ENCODE measurements around the gene LRRC25. TPM values are rescaled to one million over a fixed set of nuclear protein-coding genes. Genes with fewer than 3 reads are reported as not detected.

Gene LRRC25
- total RNA-seq, 1 experiment from 2014 or later, result not detected

GRCh38 chr19:18379803-18380747 lies 17.3 kb downstream of the LRRC25 start:
- no peak for TF ChIP-seq CTCF (IDR thresholded peaks at IDR 0.05; ENCODE audit: insufficient read depth in 1 of 2, low read depth in 1 of 2, low read length in 1 of 2, severe bottlenecking in 1 of 2, unreplicated experiment in 1 of 2)
- Histone ChIP-seq H3K4me3 (ENCODE audit: low read depth, low read length) (no peak overlapping the region), H3K27me3 (replicated peaks; ENCODE audit: control insufficient read depth, insufficient read depth, low read length) (no peaks in the 10 kb centered on the region), H3K9me3 (no peaks in the 10 kb centered on the region), H3K4me1 (peaks cover 80% of the 10 kb centered on the region), H3K36me3 (ENCODE audit: control insufficient read depth, insufficient read depth, low read length) (no peaks in the 10 kb centered on the region)
- peak overlapping the region; percentile 8 for H3K4me3 Mint-ChIP-seq (ENCODE audit: unreplicated experiment)
- intact Hi-C loops (cut with micrococcal nuclease; ENCODE audit: unreplicated experiment), result no loop called here
- peaks cover 16% of the 10 kb centered on the region for H3K36me3 Mint-ChIP-seq (ENCODE audit: insufficient read depth, unreplicated experiment)
- BruUV-seq (replicated peaks), result TSS peak; percentile 70
- H3K9me3 Mint-ChIP-seq (ENCODE audit: unreplicated experiment), result no peaks in the 10 kb centered on the region
- ChIA-PET POLR2A (interaction anchor here (0.9 to 1.5 kb wide), 7 partner anchors 10 to 98 kb away, joined by 3 to 13 read pairs (median 4); partner anchors contain the start of genes JUND and LSM4), CTCF (interaction anchor here (0.6 to 1.0 kb wide), 4 partner anchors 22 to 98 kb away, joined by 3 to 7 read pairs (median 4); partner anchors contain the start of gene JUND)
- peak overlapping the region; percentile 95 for H3K27ac Mint-ChIP-seq (ENCODE audit: unreplicated experiment)
- peak; percentile 90 to 93 for DNase-seq
- peaks cover 7% of the 10 kb centered on the region for H3K4me1 Mint-ChIP-seq (ENCODE audit: low read depth, unreplicated experiment)
- no peaks in the 10 kb centered on the region for H3K27me3 Mint-ChIP-seq (ENCODE audit: insufficient read depth, unreplicated experiment)

- Histone ChIP-seq H3K4me1 (peaks cover 84% of the 10 kb centered on the region), H3K4me3 (ENCODE audit: low read depth, low read length) (no peak overlapping the region), H3K27me3 (replicated peaks; ENCODE audit: control insufficient read depth, insufficient read depth, low read length) (no peaks in the 10 kb centered on the region), H3K9me3 (no peaks in the 10 kb centered on the region), H3K36me3 (ENCODE audit: control insufficient read depth, insufficient read depth, low read length) (no peaks in the 10 kb centered on the region)
- no TSS peak for BruUV-seq (replicated peaks)
- ChIA-PET CTCF (interaction anchor here (0.7 kb wide), 1 partner anchor 9 kb away, joined by 3 read pairs; the partner anchor contains the start of gene GDF15), POLR2A (no interaction called here)
- H3K9me3 Mint-ChIP-seq (ENCODE audit: unreplicated experiment), result no peaks in the 10 kb centered on the region
- H3K36me3 Mint-ChIP-seq (ENCODE audit: insufficient read depth, unreplicated experiment), result peaks cover 15% of the 10 kb centered on the region
- H3K27me3 Mint-ChIP-seq (ENCODE audit: insufficient read depth, unreplicated experiment), result no peaks in the 10 kb centered on the region
- peak overlapping the region; percentile 50 for H3K4me3 Mint-ChIP-seq (ENCODE audit: unreplicated experiment)
- DNase-seq, result peak; percentile 72 to 81
- TF ChIP-seq CTCF (IDR thresholded peaks at IDR 0.05; ENCODE audit: insufficient read depth in 1 of 2, low read depth in 1 of 2, low read length in 1 of 2, severe bottlenecking in 1 of 2, unreplicated experiment in 1 of 2), result no peak
- intact Hi-C loops (cut with micrococcal nuclease; ENCODE audit: unreplicated experiment), result no loop called here
- peaks cover 18% of the 10 kb centered on the region for H3K4me1 Mint-ChIP-seq (ENCODE audit: low read depth, unreplicated experiment)
- peak overlapping the region; percentile 95 for H3K27ac Mint-ChIP-seq (ENCODE audit: unreplicated experiment)
Measured at GRCh38 chr19:18377026-18377425, 20.4 kb downstream of the LRRC25 start.

- POLR2A ChIA-PET, result interaction anchor here (1.3 to 1.8 kb wide), 2 partner anchors 12 to 93 kb away, joined by 7 to 10 read pairs; partner anchors contain the start of genes GDF15 and JUND
- peaks cover 15% of the 10 kb centered on the region for H3K36me3 Mint-ChIP-seq (ENCODE audit: insufficient read depth, unreplicated experiment)
- CTCF ChIA-PET, result interaction anchor here (1.4 kb wide), 1 partner anchor 12 kb away, joined by 6 read pairs; the partner anchor contains the start of gene GDF15
- H3K4me1 Mint-ChIP-seq (ENCODE audit: low read depth, unreplicated experiment), result peaks cover 11% of the 10 kb centered on the region
- peak; percentile 88 to 95 for DNase-seq
- Histone ChIP-seq H3K4me3 (ENCODE audit: low read depth, low read length) (no peak overlapping the region), H3K27me3 (replicated peaks; ENCODE audit: control insufficient read depth, insufficient read depth, low read length) (no peaks in the 10 kb centered on the region), H3K36me3 (ENCODE audit: control insufficient read depth, insufficient read depth, low read length) (no peaks in the 10 kb centered on the region), H3K4me1 (peaks cover 59% of the 10 kb centered on the region), H3K9me3 (no peaks in the 10 kb centered on the region)
- H3K27me3 Mint-ChIP-seq (ENCODE audit: insufficient read depth, unreplicated experiment), result no peaks in the 10 kb centered on the region
- no peak for TF ChIP-seq CTCF (IDR thresholded peaks at IDR 0.05; ENCODE audit: insufficient read depth in 1 of 2, low read depth in 1 of 2, low read length in 1 of 2, severe bottlenecking in 1 of 2, unreplicated experiment in 1 of 2)
- peak overlapping the region; percentile 78 for H3K27ac Mint-ChIP-seq (ENCODE audit: unreplicated experiment)
- intact Hi-C loops (cut with micrococcal nuclease; ENCODE audit: unreplicated experiment), result no loop called here
- TSS peak; percentile 63 for BruUV-seq (replicated peaks)
- peak overlapping the region; percentile 44 for H3K4me3 Mint-ChIP-seq (ENCODE audit: unreplicated experiment)
- H3K9me3 Mint-ChIP-seq (ENCODE audit: unreplicated experiment), result no peaks in the 10 kb centered on the region
Measured at GRCh38 chr19:18373892-18374629, 23.4 kb downstream of the LRRC25 start.

Data from Caco-2 (cell line).